Testis (tissue), 2 donors: ENCODE measurements around the gene MIEN1.
A peak's percentile ranks its signal among the peaks of the same experiment; 100 is the strongest.
"Not testable (repeated sequence)": the region's sequence is repeated elsewhere in the genome, so short reads cannot be mapped to it uniquely, and the experiment has no call there.

Source experiments
- POLR2A ChIP-seq: fragments of 450-650 bp; IDR thresholded peaks from one replicate; pipeline ENCODE4 v1.6.1; 2017; ENCODE audit warnings: antibody characterized with exemption, mild to moderate bottlenecking, moderate library complexity
- TF ChIP-seq, protein P1 (sequence below), 3 experiments: fragments of 450-650 bp in 2 of 3; fragments of 200-600 bp in 1 of 3; sonication (generic) in 1 of 3; IDR thresholded peaks; one replicate each; pipeline ENCODE4 v1.5.1; 2016 to 2019; ENCODE audit warnings: antibody characterized with exemption in 3 of 3, mild to moderate bottlenecking in 2 of 3, moderate library complexity in 1 of 3

DNA sequence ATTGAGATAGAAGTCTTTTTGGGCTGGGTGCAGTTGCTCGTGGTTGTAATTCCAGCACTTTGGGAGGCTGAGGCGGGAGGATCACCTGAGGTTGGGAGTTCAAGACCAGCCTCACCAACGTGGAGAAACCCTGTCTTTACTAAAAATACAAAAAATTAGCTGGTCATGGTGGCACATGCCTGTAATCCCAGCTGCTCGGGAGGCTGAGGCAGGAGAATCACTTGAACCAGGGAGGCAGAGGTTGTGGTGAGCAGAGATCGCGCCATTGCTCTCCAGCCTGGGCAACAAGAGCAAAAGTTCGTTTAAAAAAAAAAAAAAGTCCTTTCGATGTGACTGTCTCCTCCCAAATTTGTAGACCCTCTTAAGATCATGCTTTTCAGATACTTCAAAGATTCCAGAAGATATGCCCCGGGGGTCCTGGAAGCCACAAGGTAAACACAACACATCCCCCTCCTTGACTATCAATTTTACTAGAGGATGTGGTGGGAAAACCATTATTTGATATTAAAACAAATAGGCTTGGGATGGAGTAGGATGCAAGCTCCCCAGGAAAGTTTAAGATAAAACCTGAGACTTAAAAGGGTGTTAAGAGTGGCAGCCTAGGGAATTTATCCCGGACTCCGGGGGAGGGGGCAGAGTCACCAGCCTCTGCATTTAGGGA, 31.0 kb downstream of the MIEN1 start:
- TF ChIP-seq, protein P1, sequence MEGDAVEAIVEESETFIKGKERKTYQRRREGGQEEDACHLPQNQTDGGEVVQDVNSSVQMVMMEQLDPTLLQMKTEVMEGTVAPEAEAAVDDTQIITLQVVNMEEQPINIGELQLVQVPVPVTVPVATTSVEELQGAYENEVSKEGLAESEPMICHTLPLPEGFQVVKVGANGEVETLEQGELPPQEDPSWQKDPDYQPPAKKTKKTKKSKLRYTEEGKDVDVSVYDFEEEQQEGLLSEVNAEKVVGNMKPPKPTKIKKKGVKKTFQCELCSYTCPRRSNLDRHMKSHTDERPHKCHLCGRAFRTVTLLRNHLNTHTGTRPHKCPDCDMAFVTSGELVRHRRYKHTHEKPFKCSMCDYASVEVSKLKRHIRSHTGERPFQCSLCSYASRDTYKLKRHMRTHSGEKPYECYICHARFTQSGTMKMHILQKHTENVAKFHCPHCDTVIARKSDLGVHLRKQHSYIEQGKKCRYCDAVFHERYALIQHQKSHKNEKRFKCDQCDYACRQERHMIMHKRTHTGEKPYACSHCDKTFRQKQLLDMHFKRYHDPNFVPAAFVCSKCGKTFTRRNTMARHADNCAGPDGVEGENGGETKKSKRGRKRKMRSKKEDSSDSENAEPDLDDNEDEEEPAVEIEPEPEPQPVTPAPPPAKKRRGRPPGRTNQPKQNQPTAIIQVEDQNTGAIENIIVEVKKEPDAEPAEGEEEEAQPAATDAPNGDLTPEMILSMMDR (IDR thresholded peaks at IDR 0.05), result peak in 1 of 3 experiments; percentile 5
- TF ChIP-seq POLR2A, result not testable (repeated sequence)
